Measurements from ENCODE around the gene RAB5B.
A peak's percentile ranks its signal among the peaks of the same experiment; 100 is the strongest.
"Not testable (repeated sequence)": the region's sequence is repeated elsewhere in the genome, so short reads cannot be mapped to it uniquely, and the experiment has no call there.

RAB5B gene

GRCh38 chr12:56041552-56042429 lies 67.9 kb downstream of the RAB5B start, which contains the start of gene RPS26 (continued):
- peak; percentile 75; the same call in 1 of the 2 replicates for TF ChIP-seq ZBTB7A (tag by site-specific recombination; IDR thresholded peaks at IDR 0.05; ENCODE audit: low read depth)

DNA sequence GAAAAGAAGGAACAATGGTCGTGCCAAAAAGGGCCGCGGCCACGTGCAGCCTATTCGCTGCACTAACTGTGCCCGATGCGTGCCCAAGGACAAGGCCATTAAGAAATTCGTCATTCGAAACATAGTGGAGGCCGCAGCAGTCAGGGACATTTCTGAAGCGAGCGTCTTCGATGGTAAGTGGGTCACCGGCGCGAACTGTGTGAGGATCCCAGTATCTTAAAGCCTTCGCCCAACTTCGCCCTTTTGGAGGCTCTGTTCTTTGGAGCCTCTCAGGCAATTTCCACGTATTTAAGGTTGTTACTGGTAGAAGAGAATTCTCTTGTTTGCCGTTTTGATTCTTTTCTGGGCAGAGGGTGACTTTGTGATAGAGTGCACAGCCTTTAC lies 68.5 kb downstream of the RAB5B start:
- H3K9me3 ChIP-seq (ENCODE audit: control insufficient read depth, insufficient read depth, low read depth, low read length); POLR2A ChIA-PET; CTCF ChIA-PET: not testable (repeated sequence)
- H3K36me3 ChIP-seq (ENCODE audit: control insufficient read depth in 2 of 2, insufficient read depth in 1 of 2, low read length in 2 of 2): peaks cover 14 to 34% of the 10 kb centered on the region in 2 experiments
- H3K4me1 ChIP-seq (ENCODE audit: control insufficient read depth, insufficient read depth, low read length): peaks cover 18% of the 10 kb centered on the region
- H3K27ac ChIP-seq (ENCODE audit: extremely low read depth, low read depth, low read length): peak overlapping the region; percentile 93
- H3K4me3 ChIP-seq (ENCODE audit: low read depth, low read length): peak overlapping the region; percentile 75

DNA sequence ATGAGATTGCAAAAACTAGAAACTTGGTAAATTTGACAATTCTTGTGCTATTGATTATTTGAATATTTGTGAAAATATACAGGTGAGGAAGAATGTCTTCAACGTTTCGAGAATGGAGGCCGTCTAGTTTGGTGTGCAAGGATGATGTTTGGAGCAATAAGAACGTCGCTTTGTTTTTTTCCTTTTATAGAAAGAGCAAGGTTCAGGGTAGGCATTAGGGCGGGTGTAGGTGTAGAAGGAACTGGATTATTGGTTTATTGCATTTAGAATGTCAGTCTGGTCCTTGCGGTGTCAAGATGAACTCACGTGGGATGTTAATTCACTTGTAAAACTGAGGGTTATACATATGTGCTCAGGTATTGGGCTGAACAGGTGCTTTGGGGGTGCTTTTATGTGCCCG lies 69.0 kb downstream of the RAB5B start:
- Histone ChIP-seq H3K36me3 (ENCODE audit: control insufficient read depth in 2 of 2, insufficient read depth in 1 of 2, low read length in 2 of 2) (peaks cover 14 to 34% of the 10 kb centered on the region in 2 experiments), H3K9me3 (ENCODE audit: control insufficient read depth, insufficient read depth, low read depth, low read length) (no peaks in the 10 kb centered on the region), H3K27ac (ENCODE audit: extremely low read depth, low read depth, low read length) (no peak overlapping the region; the same call in 1 of the 2 replicates), H3K4me3 (ENCODE audit: low read depth, low read length) (peak overlapping the region; percentile 75), H3K4me1 (ENCODE audit: control insufficient read depth, insufficient read depth, low read length) (peaks cover 15% of the 10 kb centered on the region)
- POLR2A ChIA-PET: no interaction called here
- TF ChIP-seq PRDM10 (tag by site-specific recombination; IDR thresholded peaks at IDR 0.05) (no peak), PBX3 (CRISPR knock-in tag; IDR thresholded peaks at IDR 0.05) (no peak), BCL11B (tag by site-specific recombination; IDR thresholded peaks at IDR 0.05; ENCODE audit: low read depth) (no peak)
- CTCF ChIA-PET: interaction anchor here (0.7 kb wide), 1 partner anchor 31 kb away, joined by 3 read pairs; no protein-coding TSS in a partner anchor
